HG03064 (cell line): ENCODE results near the gene CPSF4L.
A peak's percentile ranks its signal among the peaks of the same experiment; 100 is the strongest.

Experiments used
- ATAC-seq: cut with Tn5 transposase; IDR thresholded peaks from one replicate; pipeline ENCODE4 v1.9.1; 2021; ENCODE audit warnings: low read depth; ENCODE audit not compliant: unreplicated experiment

Gene CPSF4L

GRCh38 chr17:73290399-73291259, 28.9 kb upstream of the CPSF4L start:
- peak; percentile 47 for ATAC-seq

- ATAC-seq: no peak
These were observed 28.0 kb upstream of the CPSF4L start for GRCh38 chr17:73289549-73290254.

- no peak for ATAC-seq
These were observed 27.0 kb upstream of the CPSF4L start for GRCh38 chr17:73288534-73289302.

DNA sequence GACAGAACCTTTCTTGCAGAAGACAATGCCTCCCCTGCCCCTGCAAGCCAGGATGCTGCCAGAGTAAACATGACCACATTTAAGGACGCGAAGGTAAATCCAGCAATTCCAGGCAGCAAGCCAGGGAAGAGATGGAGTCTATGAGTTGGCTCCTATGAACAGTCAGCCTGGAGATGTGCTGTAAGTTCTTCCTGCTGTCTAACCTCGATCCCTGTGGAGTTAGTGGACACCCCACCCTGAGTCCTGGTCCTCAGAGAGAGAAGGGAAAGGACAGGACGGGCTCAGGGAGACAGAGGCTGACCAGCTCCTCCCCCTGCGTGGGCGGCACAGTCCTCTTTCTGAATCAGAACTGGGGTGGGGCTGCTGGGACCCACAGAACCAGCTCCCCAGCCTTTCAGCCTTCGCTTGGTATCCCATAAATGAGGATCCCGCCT, 25.2 kb upstream of the CPSF4L start:
- ATAC-seq: no peak

DNA sequence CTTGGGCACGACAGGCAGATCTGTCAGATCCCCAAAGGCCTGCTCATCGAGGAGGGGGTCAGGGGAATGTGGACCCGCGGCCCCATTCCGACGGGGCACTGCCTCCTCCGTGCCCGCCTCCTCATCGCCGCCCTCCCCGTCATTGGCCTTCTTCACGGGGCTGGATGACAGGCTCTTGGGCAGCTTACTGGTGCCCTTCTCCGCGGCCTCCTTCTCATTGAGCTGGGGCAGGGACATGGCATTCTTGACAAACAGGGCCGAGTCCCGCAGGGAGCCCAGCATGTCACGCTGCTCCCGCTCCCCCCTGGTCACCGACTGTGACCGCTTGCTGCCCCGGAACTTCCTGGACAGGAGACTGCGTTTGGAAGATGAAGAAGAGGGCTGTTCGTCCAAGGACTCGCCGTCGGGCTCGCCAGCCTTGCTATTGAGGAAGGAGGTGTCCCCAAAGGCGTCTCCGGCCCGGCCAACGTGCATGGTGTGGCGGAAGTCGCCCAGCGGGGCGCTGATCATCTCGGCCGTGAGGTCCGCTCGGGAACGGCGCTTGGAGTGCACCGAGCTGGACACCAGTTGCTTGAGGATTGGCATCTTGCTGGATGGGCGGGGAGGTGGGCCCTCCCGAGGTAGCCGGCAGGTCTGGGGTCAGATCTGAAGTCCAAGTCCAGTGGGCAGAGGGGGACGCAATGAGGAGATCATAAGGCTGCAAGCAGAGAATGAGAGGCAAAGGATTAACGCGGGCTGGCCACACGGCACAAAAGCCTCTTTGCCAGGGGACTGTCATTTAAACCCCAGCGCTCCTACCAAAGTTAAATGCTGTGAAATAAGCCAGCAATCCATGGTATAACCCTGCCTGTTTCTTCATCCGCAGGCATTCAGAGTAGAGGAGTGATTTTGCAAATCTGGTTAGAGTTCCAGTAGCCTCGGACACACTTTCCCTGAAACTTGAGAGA, 24.5 kb upstream of the CPSF4L start:
- no peak for ATAC-seq

DNA sequence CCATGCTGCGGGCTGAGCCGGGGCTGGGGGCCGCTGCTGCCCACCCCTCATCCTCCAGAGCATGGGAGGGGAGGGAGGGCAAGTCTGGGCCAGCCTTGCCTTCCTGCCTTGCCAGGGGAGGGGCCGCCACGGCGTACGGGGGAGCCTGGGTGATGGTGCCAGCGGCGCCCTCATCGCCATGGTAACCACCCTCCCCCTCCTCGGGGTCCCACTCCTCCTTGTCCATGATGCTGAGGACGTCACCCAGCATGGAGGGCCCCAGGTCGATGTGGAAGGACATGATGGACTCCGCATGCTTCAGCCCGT, 23.9 kb upstream of the CPSF4L start:
- no peak for ATAC-seq

- ATAC-seq: no peak
These were observed 23.4 kb upstream of the CPSF4L start for GRCh38 chr17:73284906-73285602.

- no peak for ATAC-seq
These were observed 22.7 kb upstream of the CPSF4L start for GRCh38 chr17:73284354-73284753.

GRCh38 chr17:73283841-73284282, 22.2 kb upstream of the CPSF4L start:
- no peak for ATAC-seq

DNA sequence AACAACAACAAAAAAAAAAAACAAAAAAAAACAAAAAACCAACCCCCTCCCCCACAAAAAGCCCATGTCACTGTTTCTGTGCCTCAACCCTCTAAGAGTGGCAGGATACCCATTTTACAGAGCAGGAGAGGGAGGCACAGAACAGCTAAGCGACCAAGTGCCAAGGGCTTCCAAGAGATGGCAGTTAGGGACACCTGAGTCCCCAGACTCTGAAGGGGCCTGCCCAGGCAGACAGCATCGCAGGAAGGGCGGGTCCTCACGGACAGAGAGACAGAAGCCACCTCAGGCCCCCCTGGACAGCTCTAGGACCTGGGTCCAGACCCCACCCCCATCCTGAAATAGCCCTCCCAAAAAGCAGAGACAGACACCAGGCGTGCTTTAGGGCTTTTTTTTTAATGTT, 21.6 kb upstream of the CPSF4L start:
- ATAC-seq: no peak

DNA sequence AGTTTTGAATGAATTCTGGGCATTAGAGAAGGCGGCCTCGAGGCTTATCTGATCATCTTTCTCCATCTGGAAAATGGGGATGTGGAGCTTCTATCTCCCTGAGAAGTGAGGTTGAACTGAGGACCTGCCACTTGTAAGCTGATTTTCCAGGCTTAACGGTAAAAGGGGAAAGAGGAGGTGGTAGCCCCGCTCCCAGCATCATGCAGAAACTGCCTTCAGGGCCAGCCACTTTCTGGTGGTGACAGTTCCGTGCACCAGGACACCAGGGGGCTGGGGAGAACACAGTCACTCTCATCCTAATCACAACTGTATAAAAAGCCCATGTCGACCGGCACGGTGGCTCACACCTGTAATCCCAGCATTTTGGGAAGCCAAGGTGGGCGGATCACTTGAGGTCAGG, 20.9 kb upstream of the CPSF4L start:
- ATAC-seq: no peak

DNA sequence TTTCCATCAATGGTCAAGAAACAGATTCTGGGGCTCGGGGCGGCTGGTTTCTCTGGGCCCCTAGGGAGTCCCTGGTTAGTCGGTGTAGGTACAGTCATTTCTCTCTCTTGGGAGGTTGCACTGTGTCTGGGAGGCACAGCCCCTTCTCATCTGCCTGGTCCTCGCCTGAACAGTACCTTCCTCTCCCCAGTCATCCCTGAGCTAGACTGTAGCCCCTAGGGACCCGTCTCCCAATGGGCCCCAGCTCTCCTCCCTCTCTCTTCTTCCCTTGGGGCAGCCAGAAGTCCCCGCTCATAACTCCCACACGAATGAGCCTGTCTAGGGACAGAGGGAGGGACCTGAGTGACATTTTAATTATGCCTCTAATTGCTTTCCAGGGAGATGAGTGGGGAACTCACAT, 20.2 kb upstream of the CPSF4L start:
- peak; percentile 79 for ATAC-seq

GRCh38 chr17:73280191-73280590, 18.5 kb upstream of the CPSF4L start:
- no peak for ATAC-seq

DNA sequence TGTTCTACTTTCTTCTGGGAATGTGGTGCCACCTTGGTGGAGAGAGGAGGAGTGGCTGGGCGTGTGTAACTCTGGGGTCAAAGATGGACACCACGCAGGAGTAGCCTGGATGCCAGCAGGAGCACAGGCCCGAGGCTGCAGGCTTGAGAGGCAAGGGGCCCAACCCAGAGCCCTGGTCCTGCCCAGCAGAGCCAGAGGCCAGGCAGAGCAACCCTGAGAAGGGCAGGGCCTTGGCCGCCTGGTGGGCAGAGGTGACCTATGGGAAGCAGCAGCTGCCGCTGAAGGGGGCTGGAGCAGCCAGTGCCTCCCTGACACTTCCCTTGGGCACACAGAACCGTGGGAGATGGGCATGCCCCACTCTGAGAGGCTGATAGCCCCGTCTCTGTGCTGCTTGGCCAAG, 18.0 kb upstream of the CPSF4L start:
- no peak for ATAC-seq

DNA sequence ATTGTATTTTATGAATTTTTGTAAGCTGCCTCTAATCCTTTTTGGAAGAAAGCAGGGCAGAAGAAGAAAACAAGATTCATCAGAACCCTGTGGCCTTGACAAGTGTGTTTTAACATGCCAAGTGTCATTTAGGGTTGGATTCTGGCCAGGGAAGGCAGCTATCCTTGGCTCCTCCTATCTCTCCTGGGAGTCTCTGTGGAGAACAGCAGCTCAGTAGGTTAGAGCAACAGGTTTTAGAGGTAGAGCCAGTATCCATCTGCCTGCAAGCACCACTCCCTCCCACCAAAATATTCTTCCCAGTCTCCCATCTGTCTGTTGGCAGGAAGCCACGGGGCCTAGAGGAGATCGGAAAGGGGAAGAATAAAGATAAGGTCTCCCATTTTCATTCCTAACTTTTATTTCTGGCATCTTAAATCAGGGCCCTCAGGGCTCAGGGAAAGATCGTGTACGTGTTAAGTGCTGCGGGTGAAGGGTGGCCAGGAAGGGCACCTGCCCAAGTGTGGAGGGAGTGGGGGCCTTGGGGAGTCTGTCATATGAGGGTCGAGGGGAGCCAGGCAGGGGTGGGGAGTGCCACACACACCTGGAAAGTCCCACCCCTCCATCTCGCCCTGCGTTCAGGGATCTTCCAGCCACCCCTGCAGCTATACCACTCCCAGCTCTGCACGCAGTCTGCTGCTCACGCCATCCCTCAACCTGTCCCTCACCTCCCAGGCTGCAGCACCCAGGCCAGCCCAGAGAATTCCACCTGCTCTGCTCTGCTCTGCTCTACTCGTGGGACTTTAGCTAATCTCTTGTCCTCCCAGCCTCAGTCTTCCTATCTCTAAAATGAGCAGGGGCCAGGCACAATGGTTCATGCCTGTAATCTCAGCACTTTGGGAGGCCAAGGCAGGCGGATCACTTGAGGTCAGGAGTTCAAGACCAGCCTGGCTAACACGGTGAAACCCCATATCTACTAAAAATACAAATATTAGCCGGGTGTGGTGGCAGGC, 17.1 kb upstream of the CPSF4L start:
- ATAC-seq: no peak

- ATAC-seq: no peak
These were observed 16.4 kb upstream of the CPSF4L start for GRCh38 chr17:73278049-73278464.

- ATAC-seq: no peak
These were observed 12.8 kb upstream of the CPSF4L start for GRCh38 chr17:73274490-73274889.

- ATAC-seq: no peak
These were observed 11.2 kb upstream of the CPSF4L start for GRCh38 chr17:73272906-73273218.

DNA sequence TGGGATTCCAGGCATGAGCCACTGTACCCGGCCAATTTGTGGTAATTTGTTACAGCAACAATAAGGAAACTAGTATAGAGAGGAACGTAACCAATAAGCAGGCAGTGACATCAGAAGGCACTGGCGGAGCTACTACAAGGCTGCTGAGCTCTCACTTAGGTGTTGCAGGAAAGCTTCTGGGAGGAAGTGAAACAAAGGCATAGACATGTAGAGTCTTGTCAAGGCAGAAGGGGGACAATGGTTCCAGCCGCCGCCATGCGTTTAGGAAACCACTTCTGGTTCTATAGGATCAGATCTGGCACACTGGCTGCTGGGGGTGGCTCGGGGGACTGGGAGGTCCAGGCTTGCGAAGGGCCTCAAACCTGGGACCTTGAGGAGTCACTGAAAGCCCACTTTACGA, 9.4 kb upstream of the CPSF4L start:
- ATAC-seq: peak; percentile 98
